Measurements from ENCODE around the gene SLC5A10.
"Not testable (repeated sequence)": the region's sequence is repeated elsewhere in the genome, so short reads cannot be mapped to it uniquely, and the experiment has no call there.

Gene SLC5A10

DNA sequence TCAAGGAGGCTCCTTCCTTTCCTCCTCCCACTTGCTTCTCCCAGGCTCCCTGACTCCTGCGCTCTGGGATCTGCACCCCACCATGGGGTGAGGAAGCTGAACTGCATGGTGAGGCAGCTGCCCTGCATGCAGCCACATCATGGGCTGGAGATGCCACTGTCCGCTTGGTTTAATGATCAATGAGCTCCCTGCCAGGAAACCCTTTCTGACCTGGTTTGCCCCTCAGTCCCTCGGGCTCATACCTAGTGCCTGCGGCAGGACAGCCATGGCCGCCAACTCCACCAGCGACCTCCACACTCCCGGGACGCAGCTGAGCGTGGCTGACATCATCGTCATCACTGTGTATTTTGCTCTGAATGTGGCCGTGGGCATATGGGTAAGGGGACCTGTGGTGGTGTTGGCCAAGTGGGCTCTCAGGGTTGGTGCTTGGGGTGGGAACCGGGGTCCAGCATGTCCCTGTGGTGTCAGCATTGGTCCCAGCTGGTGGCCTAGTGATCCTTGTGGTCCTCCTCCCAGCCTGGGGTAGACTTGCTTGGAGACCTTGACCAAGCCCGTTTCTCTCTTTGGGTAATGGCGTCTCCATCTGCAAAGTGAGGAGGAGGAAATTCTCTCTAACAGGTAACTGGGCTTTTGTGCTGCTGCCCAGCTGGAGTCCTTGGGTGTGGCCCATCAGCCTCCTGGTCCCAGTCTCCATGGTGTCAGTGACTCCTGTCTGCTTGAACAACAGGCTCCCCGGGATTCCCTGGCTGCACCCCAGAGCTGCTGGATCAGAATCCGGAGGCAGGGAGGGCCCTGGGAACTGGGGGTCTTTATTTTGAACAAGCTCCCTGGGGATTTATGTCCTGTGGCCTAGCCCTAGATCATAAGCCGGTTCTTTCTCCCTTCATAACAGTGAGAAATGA lies at the start of gene SLC5A10:
TSS of gene SLC5A10 (plus strand) at position 225 of the 902 bp plus-strand sequence. CDS start at position 266, 41 bp downstream.
- DNase-seq, result no peak

DNA sequence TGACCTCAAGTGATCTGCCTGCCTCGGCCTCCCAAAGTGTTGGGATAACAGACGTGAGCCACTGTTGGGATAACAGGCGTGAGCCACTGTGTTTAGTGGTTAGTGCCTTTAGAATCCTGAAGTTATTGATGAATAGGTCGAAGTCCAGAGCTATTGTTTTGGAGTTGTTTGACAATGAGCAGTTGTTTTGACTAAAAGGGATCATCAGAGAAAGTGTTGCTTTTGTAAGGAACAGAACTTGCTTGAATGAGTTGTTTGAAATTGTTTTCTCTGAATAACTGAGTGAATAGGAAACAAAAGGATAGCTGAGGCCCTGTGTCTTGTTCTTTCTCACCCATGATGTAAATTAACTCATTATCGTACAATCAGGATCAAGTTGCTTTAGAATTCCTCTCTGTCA lies 47.5 kb upstream of the SLC5A10 start:
- no peak for DNase-seq

DNA sequence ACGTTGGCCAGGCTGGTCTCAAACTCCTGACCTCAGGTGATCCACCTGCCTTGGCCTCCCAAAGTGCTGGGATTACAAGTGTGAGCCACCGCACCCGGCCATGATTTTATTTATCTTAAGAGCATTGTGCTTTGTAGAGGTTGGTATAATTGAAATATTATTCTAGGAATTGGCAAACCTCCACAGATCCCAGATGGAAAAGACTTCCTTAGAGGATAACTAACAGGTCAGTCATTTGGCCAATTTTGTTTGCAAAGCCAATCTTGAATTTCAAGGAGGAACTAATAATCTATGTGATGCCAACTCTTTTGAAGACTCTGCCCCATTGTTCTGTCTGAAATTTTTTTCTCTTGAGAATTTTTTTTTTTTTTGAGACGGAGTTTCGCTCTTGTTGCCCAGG lies 46.7 kb upstream of the SLC5A10 start:
- no peak for DNase-seq

DNA sequence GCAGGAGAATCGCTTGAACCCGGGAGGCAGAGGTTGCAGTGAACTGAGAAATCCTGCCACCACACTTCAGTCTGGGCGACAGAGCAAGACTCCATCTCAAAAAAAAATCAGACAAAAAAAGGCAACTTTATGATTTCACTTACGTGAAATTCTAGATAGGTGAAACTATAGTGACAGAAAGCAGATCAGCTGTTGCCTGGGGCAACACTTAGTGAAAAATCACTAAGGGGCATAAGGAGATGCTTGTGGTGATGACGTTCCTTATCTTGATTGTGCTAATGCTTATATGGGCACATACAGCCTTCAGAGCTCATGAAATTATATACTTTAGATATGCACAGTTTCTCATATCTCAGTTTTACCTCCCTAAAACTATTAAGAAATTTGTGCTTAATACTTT lies 41.6 kb upstream of the SLC5A10 start:
- DNase-seq, result no peak

DNA sequence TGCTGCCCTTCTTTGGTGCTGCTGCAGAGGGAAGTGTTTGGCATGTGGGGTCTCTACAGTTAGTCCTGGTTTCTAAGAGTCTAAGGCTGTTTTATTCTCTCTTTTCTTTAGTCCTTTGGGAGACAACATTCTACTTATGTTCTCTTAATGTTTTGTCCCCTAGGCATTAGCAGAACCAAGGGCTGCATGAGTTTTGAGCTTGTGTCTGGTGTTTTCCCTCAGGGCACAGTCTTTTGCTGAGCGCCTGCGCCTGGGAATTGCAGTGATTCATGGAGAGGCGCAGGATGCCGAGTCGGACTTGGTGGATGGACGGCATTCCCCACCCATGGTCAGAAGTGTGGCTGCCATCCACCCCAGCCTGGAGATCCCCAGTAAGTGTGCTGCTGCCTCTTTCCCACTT lies 41.1 kb upstream of the SLC5A10 start:
- no peak for DNase-seq

DNA sequence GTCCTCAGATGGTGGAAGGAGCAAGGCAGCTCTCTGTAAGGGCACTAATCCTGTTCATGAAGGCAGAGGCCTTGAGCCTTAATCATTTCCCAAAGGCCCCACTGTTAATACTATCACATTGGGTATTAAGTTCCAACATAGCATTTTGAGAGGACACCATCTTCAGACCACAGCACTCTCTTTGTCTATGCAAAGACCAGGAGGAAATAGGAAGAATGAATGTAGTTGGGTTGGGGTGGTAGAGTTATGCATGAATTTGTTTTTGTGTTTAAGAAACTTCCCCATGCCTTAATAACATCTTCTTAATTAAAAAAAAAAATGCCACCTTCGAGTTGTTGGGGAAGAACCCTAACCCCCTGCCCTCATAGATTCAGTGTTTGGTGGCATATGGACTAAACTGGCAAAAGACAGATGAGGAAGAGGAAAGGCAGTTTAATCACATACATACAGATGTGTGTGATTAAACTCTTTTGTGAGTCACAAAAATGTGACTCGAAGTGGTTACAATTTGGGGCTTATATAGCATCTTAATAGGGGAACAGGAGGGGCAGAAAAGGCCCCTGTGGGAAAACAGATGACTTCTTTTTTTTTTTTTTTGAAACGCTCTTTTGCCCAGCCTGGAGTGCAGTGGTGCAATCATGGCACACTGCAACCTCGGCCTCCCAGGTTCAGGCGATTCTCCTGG lies 35.0 kb upstream of the SLC5A10 start:
- no peak for DNase-seq

DNA sequence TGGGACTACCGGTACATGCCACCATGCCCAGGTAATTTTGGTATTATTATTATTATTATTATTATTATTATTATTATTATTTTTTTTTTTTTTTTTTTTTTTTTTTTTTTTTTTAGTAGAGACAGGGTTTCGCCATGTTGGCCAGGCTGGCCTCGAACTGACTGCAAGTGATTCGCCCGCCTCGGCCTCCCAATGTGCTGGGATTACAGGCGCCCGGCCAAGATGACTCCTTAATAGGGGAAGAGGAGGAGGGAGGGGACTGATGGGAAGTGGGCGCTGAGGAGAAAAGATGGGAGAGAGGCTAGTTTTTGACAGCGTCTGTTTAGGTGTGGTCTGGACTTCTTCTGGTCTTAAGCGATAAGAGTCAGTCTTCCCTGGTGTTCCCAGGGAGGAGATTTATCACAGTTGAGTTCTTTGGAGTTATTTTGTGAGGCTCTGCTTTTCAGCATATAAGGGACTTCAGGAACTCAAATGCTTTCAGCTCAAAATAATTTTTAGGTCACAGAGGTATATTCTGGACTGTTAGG lies 34.4 kb upstream of the SLC5A10 start:
- no peak for DNase-seq

DNA sequence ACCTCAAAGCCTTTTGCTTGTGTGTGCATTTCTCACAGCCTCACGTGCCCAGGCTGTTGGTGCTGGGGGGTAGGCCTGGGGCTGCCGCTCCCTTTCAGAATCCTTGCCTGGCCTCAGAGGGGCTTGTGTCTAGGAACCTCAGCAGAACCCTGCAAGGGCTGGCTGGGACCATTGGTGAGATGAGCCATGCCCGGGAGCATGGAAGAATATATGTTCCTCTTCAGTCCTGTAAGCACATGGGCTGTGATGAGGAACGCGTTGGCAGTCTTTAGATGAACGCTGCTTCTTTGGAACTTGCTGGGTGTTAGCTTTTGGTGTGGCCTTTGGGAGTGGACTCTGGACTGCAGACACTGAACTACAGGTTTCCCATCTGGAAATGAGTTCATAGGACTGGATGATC lies 32.0 kb upstream of the SLC5A10 start:
- no peak for DNase-seq

DNA sequence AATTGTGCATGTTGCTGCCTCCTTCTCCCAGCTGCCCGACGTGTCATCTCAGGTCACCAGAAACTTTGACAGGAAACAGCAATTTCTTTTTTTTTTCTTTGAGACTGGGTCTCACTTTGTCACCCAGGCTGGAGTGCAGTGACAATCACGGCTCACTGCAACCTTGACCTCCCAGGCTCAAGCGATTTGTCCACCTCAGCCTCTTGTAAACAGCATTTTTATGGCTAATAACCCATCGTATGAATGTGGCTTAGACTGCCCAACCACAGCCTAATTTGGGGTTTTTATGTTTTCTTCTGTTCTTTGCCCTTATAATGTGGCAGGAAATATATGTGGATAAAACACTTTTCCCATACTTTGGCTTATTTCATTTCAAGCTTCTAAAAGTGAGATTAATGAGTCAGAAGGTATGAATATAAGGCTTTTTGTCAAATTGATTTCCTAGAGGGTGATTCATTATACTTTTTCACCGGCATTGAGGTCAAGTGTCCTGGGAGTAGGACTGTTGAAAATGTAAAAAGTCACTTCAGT lies 31.0 kb upstream of the SLC5A10 start:
- peak; percentile 8 for DNase-seq

DNA sequence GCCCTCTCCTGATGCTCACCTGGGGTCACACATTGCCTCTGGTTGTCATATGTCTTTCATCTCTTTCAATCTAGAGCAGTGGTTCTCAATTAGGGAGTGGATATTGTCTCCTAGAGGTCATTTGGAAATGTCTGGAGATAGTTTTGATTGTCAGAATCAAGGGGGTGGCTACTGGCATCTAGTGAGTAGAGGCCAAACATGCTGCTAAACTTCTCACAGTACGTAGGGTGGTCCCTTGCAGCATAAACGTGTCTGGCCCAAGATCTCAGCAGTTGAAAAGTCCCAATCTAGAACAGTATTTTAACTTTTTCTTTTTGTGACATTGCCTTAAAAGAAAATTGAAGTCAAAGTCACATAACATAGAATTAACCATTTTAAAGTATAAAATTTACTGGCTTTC lies 30.5 kb upstream of the SLC5A10 start:
- no peak for DNase-seq

DNA sequence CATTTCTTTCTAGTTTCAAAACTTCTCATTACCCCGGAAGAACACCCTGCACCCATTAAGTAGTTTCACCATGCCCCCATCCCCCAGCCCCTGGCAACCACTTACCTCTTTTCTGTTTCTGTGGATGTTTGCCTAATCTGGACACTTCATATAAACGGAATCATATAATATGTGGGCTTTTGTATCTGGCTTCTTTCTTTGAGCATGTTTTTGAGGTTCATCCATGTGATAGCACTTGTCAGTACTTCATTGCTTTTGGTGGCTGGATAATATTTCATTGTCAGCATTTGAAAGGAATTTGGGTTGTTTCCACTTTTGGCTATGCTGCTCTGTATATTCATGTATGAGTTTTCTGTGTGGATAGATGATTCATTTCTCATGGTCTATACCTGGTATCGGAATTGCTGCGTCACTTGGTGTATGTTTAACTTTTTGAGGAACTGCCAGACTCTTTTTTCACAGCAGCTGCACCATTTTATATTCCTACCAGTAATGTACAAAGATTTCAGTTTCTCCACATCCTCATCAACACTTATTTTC lies 30.0 kb upstream of the SLC5A10 start:
- peak; percentile 17 for DNase-seq

DNA sequence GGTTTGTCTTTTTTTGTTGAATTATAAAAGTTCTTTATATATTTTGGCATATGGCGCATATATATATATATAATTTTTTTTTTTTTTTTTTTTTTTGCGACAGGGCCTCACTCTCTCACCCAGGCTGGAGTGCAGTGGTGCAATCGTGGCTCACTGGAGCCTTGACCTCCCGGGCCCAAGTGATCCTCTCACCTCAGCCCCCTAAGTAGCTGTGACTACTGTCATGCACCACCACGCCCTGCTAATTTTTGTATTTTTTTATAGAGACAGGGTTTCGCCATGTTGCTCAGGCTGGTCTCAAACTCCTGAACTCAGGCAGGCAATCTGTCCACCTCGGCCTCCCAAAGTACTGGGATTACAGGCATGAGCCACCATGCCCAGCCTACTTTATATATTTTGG lies 29.4 kb upstream of the SLC5A10 start:
- not testable (repeated sequence) for DNase-seq

DNA sequence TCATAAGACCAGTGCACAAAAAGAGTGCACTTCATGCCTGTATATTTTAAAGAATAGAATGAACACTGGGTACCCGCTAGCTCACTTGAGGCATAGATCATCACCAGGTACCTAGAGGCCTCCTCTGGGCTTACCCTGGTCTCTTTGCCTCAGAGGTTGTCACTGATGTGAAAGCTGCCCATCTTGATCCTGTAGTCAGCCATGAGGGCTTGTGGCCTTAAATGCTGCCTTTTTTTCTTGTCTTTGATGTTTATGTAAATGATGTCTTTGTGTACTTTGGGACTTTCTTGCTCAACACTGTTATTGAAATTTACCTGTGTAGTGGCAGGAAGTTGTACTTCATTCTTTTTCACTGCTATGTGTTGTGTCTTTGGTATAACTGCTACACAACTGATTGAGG lies 26.8 kb upstream of the SLC5A10 start:
- DNase-seq, result no peak

DNA sequence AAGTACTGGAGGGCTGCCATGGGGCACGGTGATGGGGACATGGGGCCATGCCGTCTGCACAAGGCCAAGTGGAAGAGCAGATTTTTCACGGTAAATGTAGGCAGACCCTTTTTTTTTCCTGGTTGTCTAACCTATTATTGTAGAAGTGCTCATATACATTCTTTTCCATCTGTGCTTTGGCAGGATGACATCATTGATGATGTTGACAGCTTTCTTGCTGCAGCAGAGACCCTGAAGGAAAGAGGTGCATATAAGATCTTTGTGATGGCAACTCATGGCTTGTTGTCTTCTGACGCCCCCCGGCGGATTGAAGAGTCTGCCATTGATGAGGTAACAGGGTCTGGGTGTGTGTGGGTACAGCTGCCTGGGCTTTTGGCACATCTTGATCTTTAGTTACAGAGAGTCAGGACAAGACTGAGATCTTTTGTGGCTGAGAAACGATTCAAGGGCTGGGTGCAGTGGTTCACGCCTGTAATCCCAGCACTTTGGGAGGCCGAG lies 23.3 kb upstream of the SLC5A10 start:
- DNase-seq, result no peak

DNA sequence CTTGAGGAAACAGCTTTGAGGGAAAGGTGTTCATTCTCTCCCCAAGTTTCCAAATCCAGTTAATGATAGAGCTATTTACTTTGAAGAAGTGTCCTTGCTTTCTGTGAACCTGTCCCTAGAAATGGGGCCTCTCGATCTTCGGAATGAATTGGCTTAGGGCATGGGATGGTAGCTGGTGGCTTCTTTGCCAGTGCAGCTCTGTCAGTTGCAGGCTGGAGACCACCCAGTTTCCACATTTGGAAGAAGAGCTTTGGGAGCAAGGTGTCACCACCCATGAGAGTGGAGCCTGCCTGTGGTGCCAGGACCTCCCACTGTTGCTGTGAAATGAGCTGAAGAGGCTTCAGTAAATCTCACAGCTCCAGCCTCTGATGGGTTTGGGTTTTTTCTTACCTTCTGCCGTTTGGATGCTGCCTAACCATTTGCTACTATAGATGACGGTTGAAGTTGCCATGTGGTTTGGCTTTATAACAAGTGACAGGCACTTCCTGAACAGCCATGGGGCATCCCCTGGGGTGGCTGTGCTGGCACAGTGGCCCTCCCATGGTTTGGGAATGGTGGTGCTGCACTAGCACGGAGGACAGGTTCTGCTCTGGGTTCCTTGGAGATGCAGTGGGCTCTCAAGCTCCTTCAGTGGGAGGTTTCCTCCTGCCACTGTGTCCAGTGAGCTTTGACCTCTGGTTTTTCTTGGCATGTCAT lies 19.5 kb upstream of the SLC5A10 start:
- DNase-seq, result no peak

DNA sequence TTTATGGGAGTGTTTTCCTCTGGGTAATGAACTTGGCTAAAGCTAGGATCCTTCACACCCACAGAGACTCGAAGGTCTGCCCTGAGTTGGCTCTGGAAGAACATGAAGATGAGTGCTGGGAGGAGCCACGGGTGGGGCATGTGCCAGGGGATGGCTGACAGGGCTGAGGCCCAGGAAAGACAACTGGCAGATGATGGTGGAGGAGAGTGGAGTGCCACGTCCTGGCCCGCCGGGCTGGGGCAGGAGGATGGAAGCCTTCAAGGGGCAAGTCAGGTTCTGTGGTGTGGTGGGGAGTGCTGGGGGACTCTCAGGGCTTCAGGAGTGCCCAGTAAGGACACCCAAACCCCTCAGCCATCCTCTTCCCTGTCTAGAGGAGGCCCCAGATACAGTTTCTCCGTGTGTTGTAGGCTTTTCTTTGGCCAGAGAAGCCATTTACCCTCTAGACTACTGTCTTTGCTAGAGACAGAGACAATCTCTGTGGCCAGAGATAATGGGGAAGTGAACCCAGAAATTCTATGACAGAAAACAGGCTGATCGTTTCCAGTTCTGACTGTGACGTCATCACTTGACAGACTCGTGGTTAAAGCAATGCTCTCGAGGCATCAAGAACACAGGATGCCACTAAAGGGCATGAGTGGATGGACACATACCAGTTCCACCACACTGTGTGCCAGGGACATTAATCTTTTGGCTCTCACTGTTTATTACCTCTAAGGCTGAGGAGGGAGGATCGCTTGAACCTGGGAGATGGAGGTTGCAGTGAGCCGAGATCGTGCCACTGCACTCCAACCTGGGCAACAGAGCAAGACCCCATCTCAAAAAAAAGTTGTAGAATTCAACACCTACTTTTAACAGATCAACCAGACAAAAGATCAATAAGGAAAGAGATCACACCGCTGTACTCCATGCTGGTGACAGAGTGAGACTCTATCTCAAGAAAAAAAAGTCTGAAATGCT lies 18.6 kb upstream of the SLC5A10 start:
- DNase-seq, result no peak

DNA sequence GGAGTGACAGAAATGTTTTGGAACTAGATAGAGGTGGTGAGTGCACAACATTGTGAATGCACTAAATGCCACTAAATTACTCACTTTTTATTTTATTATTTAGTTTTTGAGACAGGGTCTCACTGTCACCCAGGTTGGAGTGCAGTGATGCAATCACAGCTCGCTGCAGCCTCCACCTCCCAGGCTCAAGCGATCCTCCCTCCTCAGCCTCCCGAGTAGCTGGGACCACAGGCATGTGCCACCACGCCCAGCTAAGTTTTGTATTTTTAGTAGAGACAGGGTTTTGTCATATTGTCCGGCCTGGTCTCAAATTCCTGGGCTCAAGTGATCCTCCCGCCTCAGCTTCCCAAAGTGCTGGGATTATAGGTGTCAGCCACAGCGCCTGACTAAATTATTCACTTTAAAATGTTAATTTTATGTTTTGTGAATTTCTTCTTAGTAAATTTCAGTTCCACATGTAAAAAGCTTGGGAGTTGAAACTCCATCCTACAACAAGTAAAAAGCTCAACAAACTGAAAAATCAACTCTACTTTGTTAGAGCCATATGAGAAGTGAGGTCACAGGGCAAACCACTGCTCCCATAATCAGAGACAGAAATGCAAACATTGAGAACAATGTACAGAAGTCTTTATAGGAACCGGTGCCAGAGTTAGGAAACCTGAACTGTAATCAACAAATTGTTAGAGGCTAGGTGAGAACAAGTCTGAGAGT lies 13.8 kb upstream of the SLC5A10 start:
- no peak for DNase-seq

DNA sequence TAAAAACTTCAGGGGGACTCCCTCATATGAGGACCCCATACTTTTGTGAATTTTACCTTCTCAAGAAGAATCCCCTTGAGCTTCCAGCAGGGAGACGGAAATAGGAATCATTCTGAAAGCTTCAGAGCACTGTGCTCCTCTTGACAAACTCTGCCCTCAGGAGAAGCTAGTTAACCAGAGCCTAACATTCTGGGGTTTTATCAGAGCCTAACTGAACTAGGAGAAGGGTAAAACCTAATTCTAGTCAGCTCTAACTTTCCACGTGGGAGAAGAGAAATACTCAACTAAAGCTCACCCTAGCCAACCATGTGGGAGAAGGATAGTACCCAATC lies 13.3 kb upstream of the SLC5A10 start:
- no peak for DNase-seq

DNA sequence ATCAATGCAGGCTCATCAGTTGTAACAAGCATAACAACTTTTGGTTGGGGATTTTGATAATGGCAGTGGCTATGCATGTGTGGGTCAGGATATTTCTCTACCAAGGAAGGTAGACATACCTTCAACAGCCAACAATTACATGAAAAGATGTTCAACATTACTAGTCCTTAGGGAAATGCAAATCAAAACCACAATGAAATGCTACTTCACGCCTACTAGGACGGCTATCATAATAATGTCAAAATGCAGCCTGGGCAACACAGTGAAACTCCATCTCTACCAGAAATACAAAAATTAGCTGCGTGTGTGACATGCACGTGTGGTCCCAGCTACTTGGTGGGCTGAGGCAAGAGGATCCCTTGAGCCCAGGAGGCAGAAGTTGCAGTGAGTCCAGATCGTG lies 7.3 kb upstream of the SLC5A10 start:
- DNase-seq, result no peak

DNA sequence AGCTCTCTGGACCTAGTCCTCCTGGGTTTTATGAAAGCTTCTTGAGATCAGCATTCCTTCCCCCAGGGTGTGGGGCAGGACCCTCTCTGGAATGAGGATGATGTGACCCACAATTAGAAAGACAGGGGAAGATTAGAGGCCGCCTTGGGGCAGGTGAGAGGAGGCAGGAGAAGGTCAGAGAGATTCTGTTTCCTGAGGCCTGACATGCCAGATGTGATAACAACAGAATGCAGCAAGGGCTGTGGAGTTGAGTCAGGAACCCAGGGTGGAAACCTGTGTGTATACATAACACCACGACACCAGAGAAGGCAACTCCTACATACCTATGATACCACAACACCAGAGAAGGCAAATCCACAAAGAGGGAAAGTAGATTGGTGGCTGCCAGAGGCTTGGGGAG lies 5.4 kb upstream of the SLC5A10 start:
- no peak for DNase-seq

DNA sequence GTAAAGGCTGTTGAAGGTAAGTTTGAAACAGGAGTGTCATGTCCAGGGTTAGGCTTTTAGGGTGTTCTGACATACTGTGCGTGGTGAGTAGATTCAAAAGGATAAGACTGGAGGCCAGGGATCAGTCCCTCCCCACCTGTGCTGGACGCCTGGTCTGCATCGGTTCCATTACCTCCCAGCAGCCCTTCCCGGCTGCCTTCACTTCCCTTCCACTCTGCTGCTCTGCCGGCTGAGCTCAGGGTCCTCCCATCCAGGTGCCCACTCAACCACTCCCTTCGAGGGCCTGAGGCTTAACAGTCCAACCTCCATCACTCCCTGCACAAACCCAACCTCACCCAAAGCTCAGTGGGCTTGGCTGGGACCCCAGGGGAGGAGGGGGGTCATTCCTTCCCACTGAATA lies 4.1 kb upstream of the SLC5A10 start:
- DNase-seq, result no peak
